Adrenal gland (tissue), 12 donors: ENCODE data around the gene RGS14. TPM values are rescaled to one million over a fixed set of nuclear protein-coding genes. Genes with fewer than 3 reads are reported as not detected.

Experiments used
- DNase-seq, 7 donors: peaks; one replicate each; pipeline ENCODE4 v3.0.0-alpha.2; 2019 to 2020
- H3K27ac ChIP-seq, 5 donors: fragments of 200-600 bp; sonication (generic) in 4 of 5; 1 replicate in 3 of 5; 2 replicates in 2 of 5; pipeline versions ENCODE4 v1.5.1 to v1.8.0; 2016 to 2020; ENCODE audit warnings: mild to moderate bottlenecking in 1 of 5
- H3K27me3 ChIP-seq: fragments of 200-600 bp; 2 replicates; pipeline ENCODE4 v1.8.0; 2021
- H3K36me3 ChIP-seq, 2 donors: fragments of 200-600 bp; replicated peaks in 1 of 2; 1 replicate in 1 of 2; 2 replicates in 1 of 2; pipeline versions ENCODE4 v1.5.1 to v1.8.0; 2018 to 2022
- H3K4me1 ChIP-seq, 2 donors: fragments of 200-600 bp; replicated peaks in 1 of 2; 1 replicate in 1 of 2; 2 replicates in 1 of 2; pipeline versions ENCODE4 v1.5.1 to v1.8.0; 2018 to 2021
- H3K4me3 ChIP-seq, 4 donors: fragments of 200-600 bp; sonication (generic) in 3 of 4; one replicate each; pipeline ENCODE4 v1.5.1; 2016 to 2018
- H3K9me3 ChIP-seq, 3 donors: fragments of 200-600 bp; sonication (generic) in 1 of 3; replicated peaks in 1 of 3; 1 replicate in 2 of 3; 2 replicates in 1 of 3; pipeline versions ENCODE4 v1.5.1 to v1.8.0; 2016 to 2021
- POLR2A ChIP-seq, 2 donors: fragments of 450-650 bp; IDR thresholded peaks; one replicate each; pipeline ENCODE4 v1.6.1; 2017; ENCODE audit warnings: antibody characterized with exemption in 2 of 2, mild to moderate bottlenecking in 2 of 2, moderate library complexity in 1 of 2
- WGBS, 4 donors: extraction: QIAGEN DNeasy Blood & Tissue Kit in 2 of 4; methylation state at CpG; one replicate each; pipeline versions ENCODE4 v1.1.5 to v1.1.7; 2013 to 2017; 5-methylcytosine and 5-hydroxymethylcytosine counted together
- intact Hi-C, 2 donors: fragments of 100-400 bp; cut with DNase I; formaldehyde crosslinking; loops; one replicate each; pipeline versions ENCODE4 v1.14.1 to v1.15.0; 2022 to 2023
- polyA plus RNA-seq, 3 donors: library from polyadenylated mRNA; stranded (reverse); fragments of 200-250 nt in 2 of 3; fragments of 350-450 nt in 1 of 3; fragmentation: Illumina TruSeq in 1 of 3; extraction: RNeasy Lipid Tissue Mini Kit (QIAGEN cat#74804) in 1 of 3; gene quantifications; one replicate each; pipeline ENCODE4 v1.2.3, GENCODE V29; 2013 to 2014
- total RNA-seq, 9 donors: library from RNA; depleted of rRNA in 4 of 9; stranded (reverse); fragments of >200 nt in 4 of 9; fragments of 120-200 nt in 1 of 9; fragmentation: NEBNext Ultra II Directional in 1 of 9; extraction: Animal tissue kit (Norgen Biotek cat#: 25700) in 1 of 9; gene quantifications; one replicate each; pipeline versions ENCODE4 v1.1.0 to v1.2.4, GENCODE V29; 2013 to 2023
- TF ChIP-seq, protein P1 (sequence below), 6 experiments: fragments of 450-650 bp in 4 of 6; fragments of 200-600 bp in 2 of 6; sonication (generic) in 1 of 6; IDR thresholded peaks; 1 replicate in 5 of 6; 2 replicates in 1 of 6; pipeline versions ENCODE4 v1.5.1 to v1.8.0; 2016 to 2021; ENCODE audit warnings: antibody characterized with exemption in 6 of 6, mild to moderate bottlenecking in 2 of 6, moderate library complexity in 1 of 6
- donor health status: healthy with polysubstance abuse.
- donor health status: Bipolar disorder and iron deficiency.
- donor health status: DM: yes; HTN: yes; CAD: no.
- donor health status: DM: no; HTN: no; CAD: no.
- donor health status: DM: no; HTN: no; CAD: no.
- donor health status: DM: yes; HTN: yes; CAD: no.

Gene RGS14
- total and polyA plus RNA-seq, 12 donors: 2.3 to 36.3 (median 15.5) TPM

GRCh38 chr5:177367981-177368868, 10.5 kb downstream of the RGS14 start:
- no peak overlapping the region for H3K27ac ChIP-seq
- no peaks in the 10 kb centered on the region for H3K27me3 ChIP-seq
- intact Hi-C loops: no loop called here
- WGBS, 4 donors: 70 to 89% (median 84%) methylated on average over 10 to 29 of the region's 29 CpGs
- TF ChIP-seq, protein P1, sequence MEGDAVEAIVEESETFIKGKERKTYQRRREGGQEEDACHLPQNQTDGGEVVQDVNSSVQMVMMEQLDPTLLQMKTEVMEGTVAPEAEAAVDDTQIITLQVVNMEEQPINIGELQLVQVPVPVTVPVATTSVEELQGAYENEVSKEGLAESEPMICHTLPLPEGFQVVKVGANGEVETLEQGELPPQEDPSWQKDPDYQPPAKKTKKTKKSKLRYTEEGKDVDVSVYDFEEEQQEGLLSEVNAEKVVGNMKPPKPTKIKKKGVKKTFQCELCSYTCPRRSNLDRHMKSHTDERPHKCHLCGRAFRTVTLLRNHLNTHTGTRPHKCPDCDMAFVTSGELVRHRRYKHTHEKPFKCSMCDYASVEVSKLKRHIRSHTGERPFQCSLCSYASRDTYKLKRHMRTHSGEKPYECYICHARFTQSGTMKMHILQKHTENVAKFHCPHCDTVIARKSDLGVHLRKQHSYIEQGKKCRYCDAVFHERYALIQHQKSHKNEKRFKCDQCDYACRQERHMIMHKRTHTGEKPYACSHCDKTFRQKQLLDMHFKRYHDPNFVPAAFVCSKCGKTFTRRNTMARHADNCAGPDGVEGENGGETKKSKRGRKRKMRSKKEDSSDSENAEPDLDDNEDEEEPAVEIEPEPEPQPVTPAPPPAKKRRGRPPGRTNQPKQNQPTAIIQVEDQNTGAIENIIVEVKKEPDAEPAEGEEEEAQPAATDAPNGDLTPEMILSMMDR (IDR thresholded peaks at IDR 0.05): no peak
- no peak for TF ChIP-seq POLR2A (IDR thresholded peaks at IDR 0.05)
- no peaks in the 10 kb centered on the region for H3K36me3 ChIP-seq
- peak in 2 of 7 donors; percentile 26 to 44 for DNase-seq
- H3K4me3 ChIP-seq: no peak overlapping the region
- H3K9me3 ChIP-seq: no peaks in the 10 kb centered on the region
- H3K4me1 ChIP-seq: peaks cover 19 to 29% of the 10 kb centered on the region in 2 donors

- 68 to 77% (median 72%) methylated on average over 3 to 5 of the region's 5 CpGs for WGBS, 4 donors
- Histone ChIP-seq H3K27me3 (no peaks in the 10 kb centered on the region), H3K36me3 (no peaks in the 10 kb centered on the region), H3K4me3 (no peak overlapping the region), H3K27ac (no peak overlapping the region), H3K9me3 (no peaks in the 10 kb centered on the region), H3K4me1 (peaks cover 15 to 23% of the 10 kb centered on the region in 2 donors)
- peak in 3 of 7 donors; percentile 30 to 39 (median 34) for DNase-seq
- intact Hi-C loops: no loop called here
- TF ChIP-seq POLR2A (IDR thresholded peaks at IDR 0.05): no peak
- TF ChIP-seq, protein P1 (IDR thresholded peaks at IDR 0.05): peak; percentile 23 to 54 (median 46)
These were observed 11.3 kb downstream of the RGS14 start for GRCh38 chr5:177368869-177369644.

GRCh38 chr5:177369645-177370440, 12.1 kb downstream of the RGS14 start:
- intact Hi-C loops: no loop called here
- Histone ChIP-seq H3K4me1 (peaks cover 15 to 23% of the 10 kb centered on the region in 2 donors), H3K9me3 (no peaks in the 10 kb centered on the region), H3K27me3 (no peaks in the 10 kb centered on the region), H3K36me3 (no peaks in the 10 kb centered on the region), H3K27ac (peak overlapping the region in 2 of 5 donors; percentile 12 to 70), H3K4me3 (no peak overlapping the region)
- TF ChIP-seq, protein P1 (IDR thresholded peaks at IDR 0.05): no peak
- no peak for TF ChIP-seq POLR2A (IDR thresholded peaks at IDR 0.05)
- 65 to 71% (median 68%) methylated on average over 11 of the region's 11 CpGs for WGBS, 4 donors
- DNase-seq: peak in 4 of 7 donors; percentile 19 to 55 (median 42)
